CD14-positive monocyte (primary cell): ENCODE results near the gene MRNIP. TPM values are rescaled to one million over a fixed set of nuclear protein-coding genes. Genes with fewer than 3 reads are reported as not detected.

Source experiments
- DNase-seq, 3 donors: peaks; one replicate each; pipeline ENCODE4 v3.0.0-alpha.2; 2011 to 2022
- H2AFZ ChIP-seq: 2 replicates; pipeline ENCODE4 v1.6.0; 2012; ENCODE audit warnings: mild to moderate bottlenecking, low read depth, low read length, inconsistent platforms; ENCODE audit not compliant: insufficient read depth, poor library complexity, severe bottlenecking
- H3K27ac ChIP-seq, 2 donors: 1 replicate in 1 of 2; 2 replicates in 1 of 2; pipeline ENCODE4 v1.5.1; 2012 to 2013; ENCODE audit warnings: low read length in 2 of 2, control low read depth in 1 of 2, inconsistent platforms in 1 of 2, low read depth in 1 of 2, mild to moderate bottlenecking in 1 of 2
- H3K27me3 ChIP-seq, 2 donors: one replicate each; pipeline versions ENCODE4 v1.6.0 to v1.6.1; 2011 to 2013; ENCODE audit warnings: low read length in 2 of 2; ENCODE audit not compliant: control insufficient read depth in 2 of 2, insufficient read depth in 2 of 2
- H3K36me3 ChIP-seq, 2 donors: replicated peaks in 1 of 2; 1 replicate in 1 of 2; 2 replicates in 1 of 2; pipeline versions ENCODE4 v1.5.1 to v1.6.1; 2012 to 2013; ENCODE audit warnings: low read length in 2 of 2, control low read depth in 1 of 2, inconsistent platforms in 1 of 2, mild to moderate bottlenecking in 1 of 2; ENCODE audit not compliant: insufficient read depth in 2 of 2, control insufficient read depth in 1 of 2
- H3K4me1 ChIP-seq, 2 donors: 1 replicate in 1 of 2; 2 replicates in 1 of 2; pipeline versions ENCODE4 v1.5.1 to v1.6.1; 2012 to 2013; ENCODE audit warnings: low read length in 2 of 2, control low read depth in 1 of 2, inconsistent platforms in 1 of 2, mild to moderate bottlenecking in 1 of 2, moderate library complexity in 1 of 2; ENCODE audit not compliant: insufficient read depth in 2 of 2, control insufficient read depth in 1 of 2
- H3K4me2 ChIP-seq: replicated peaks from 2 replicates; pipeline ENCODE3; 2012; ENCODE audit warnings: low read length, moderate library complexity, mild to moderate bottlenecking; ENCODE audit not compliant: poor library complexity, severe bottlenecking; ENCODE audit errors: extremely low read depth
- H3K4me3 ChIP-seq, 3 experiments: fragments of 200-600 bp in 1 of 3; sonication (generic) in 1 of 3; replicated peaks in 1 of 3; 1 replicate in 2 of 3; 2 replicates in 1 of 3; pipeline ENCODE4 v1.5.1; 2011 to 2013; ENCODE audit warnings: low read length in 3 of 3, mild to moderate bottlenecking in 3 of 3, control low read depth in 2 of 3, low read depth in 2 of 3, inconsistent platforms in 1 of 3, moderate library complexity in 1 of 3
- H3K79me2 ChIP-seq: 2 replicates; pipeline ENCODE4 v1.6.0; 2012; ENCODE audit warnings: mild to moderate bottlenecking, control low read depth, inconsistent platforms, low read length, moderate library complexity; ENCODE audit not compliant: insufficient read depth
- H3K9ac ChIP-seq: 2 replicates; pipeline ENCODE4 v1.6.0; 2017; ENCODE audit warnings: low read length, mild to moderate bottlenecking; ENCODE audit not compliant: insufficient read depth, poor library complexity, severe bottlenecking
- H3K9me3 ChIP-seq, 2 donors: replicated peaks in 1 of 2; 1 replicate in 1 of 2; 2 replicates in 1 of 2; pipeline versions ENCODE4 v1.5.1 to v1.6.1; 2012 to 2013; ENCODE audit warnings: low read length in 2 of 2, control low read depth in 1 of 2; ENCODE audit not compliant: control insufficient read depth in 1 of 2, insufficient read depth in 1 of 2
- H4K20me1 ChIP-seq: 2 replicates; pipeline ENCODE4 v1.6.0; 2012; ENCODE audit warnings: mild to moderate bottlenecking, low read length, control low read depth, moderate library complexity; ENCODE audit not compliant: insufficient read depth
- H3K27ac Mint-ChIP-seq, 7 donors: one replicate each; pipeline ENCODE4 v1.8.0; 2020; ENCODE audit warnings: mild to moderate bottlenecking in 7 of 7, mixed read lengths in 7 of 7, moderate library complexity in 6 of 7, inconsistent platforms in 2 of 7
- H3K27me3 Mint-ChIP-seq, 3 donors: one replicate each; pipeline ENCODE4 v1.8.0; 2021 to 2022; ENCODE audit warnings: low read depth in 3 of 3, mild to moderate bottlenecking in 3 of 3, mixed read lengths in 3 of 3, moderate library complexity in 3 of 3, inconsistent platforms in 1 of 3
- H3K36me3 Mint-ChIP-seq, 2 donors: one replicate each; pipeline ENCODE4 v1.8.0; 2020; ENCODE audit warnings: mixed read lengths in 2 of 2, inconsistent platforms in 1 of 2, mild to moderate bottlenecking in 1 of 2
- H3K4me1 Mint-ChIP-seq: one replicate; pipeline ENCODE4 v1.8.0; 2020; ENCODE audit warnings: mild to moderate bottlenecking, mixed read lengths
- H3K4me3 Mint-ChIP-seq, 2 donors: one replicate each; pipeline ENCODE4 v1.8.0; 2020; ENCODE audit warnings: mild to moderate bottlenecking in 2 of 2, mixed read lengths in 2 of 2, moderate library complexity in 1 of 2
- H3K9me3 Mint-ChIP-seq, 7 donors: one replicate each; pipeline ENCODE4 v1.8.0; 2020 to 2022; ENCODE audit warnings: mixed read lengths in 7 of 7, mild to moderate bottlenecking in 6 of 7, moderate library complexity in 6 of 7, inconsistent platforms in 2 of 7
- WGBS: methylation state at CpG from one replicate; pipeline ENCODE4 v1.1.5; 2013; ENCODE audit warnings: missing lambda C conversion rate; ENCODE audit not compliant: insufficient coverage; 5-methylcytosine and 5-hydroxymethylcytosine counted together
- intact Hi-C, 2 donors: fragments of 100-400 bp; cut with micrococcal nuclease; formaldehyde crosslinking; loops; one replicate each; pipeline versions ENCODE4 v1.15.0 to v1.15.1; 2023
- polyA plus RNA-seq, 3 donors: library from polyadenylated mRNA; depleted of rRNA in 1 of 3; unstranded in 2 of 3; stranded (reverse) in 1 of 3; fragments of 300-500 nt in 2 of 3; fragments of >200 nt in 1 of 3; fragmentation: Illumina TruSeq in 2 of 3; gene quantifications; 1 replicate in 2 of 3; 2 replicates in 1 of 3; pipeline ENCODE4 v1.2.3, GENCODE V29; 2012 to 2021
- small RNA-seq: library from RNA; depleted of rRNA; stranded (forward); fragments of <200 nt; gene quantifications from one replicate; pipeline ENCODE3, GENCODE V24; 2012; ENCODE audit warnings: low read depth; ENCODE audit not compliant: insufficient read length
- TF ChIP-seq, protein P1 (sequence below): fragments of 200-600 bp; IDR thresholded peaks from one replicate; pipeline ENCODE4 v1.8.0; 2022; ENCODE audit warnings: antibody characterized with exemption, mild to moderate bottlenecking

MRNIP gene
- polyA plus RNA-seq, 3 donors = 1.2 to 23.0 (median 1.4) TPM

DNA sequence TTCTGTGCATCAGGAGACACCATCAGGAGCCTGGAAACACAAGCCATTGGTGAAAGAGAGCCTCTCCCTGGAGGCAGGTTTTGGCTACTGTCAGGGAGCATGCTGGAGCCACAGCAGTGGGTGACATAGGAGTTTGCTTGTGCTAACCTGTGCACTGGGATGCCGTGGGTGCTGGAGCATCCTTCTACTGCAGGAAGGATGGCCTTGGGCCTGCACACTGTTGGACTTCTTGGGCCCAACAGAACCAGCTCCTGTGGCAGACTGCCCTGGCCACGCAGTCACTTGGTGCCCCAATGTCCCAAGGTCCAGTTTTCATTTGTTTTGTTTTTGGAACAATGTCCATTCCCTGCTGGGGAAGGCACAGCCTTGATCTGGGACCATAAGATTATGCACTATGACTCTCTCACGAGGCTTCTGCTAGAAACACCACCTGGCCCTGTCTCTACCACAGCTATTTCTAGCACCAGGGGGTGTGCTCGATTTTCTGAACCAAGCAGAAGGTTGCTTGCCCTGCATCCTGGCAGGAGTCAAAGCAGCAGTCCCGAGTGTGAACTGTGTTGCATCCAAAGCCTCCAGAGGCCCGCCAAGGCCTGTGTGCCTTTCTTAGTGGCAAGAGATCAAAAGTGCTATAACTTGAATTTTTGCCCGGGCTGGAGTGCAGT is 70.3 kb downstream of the MRNIP start:
- no peak overlapping the region for H2AFZ ChIP-seq
- peaks cover 10% of the 10 kb centered on the region for H4K20me1 ChIP-seq
- H3K4me3 ChIP-seq = no peak overlapping the region
- H3K27me3 ChIP-seq = no peaks in the 10 kb centered on the region
- no peaks in the 10 kb centered on the region for H3K79me2 ChIP-seq
- H3K9ac ChIP-seq = no peak overlapping the region
- H3K4me1 ChIP-seq = peaks cover 29 to 34% of the 10 kb centered on the region in 2 donors
- WGBS = 100% methylated on average over 5 of the region's 7 CpGs
- H3K27ac ChIP-seq = no peak overlapping the region
- H3K9me3 ChIP-seq = no peaks in the 10 kb centered on the region
- TF ChIP-seq, protein P1, sequence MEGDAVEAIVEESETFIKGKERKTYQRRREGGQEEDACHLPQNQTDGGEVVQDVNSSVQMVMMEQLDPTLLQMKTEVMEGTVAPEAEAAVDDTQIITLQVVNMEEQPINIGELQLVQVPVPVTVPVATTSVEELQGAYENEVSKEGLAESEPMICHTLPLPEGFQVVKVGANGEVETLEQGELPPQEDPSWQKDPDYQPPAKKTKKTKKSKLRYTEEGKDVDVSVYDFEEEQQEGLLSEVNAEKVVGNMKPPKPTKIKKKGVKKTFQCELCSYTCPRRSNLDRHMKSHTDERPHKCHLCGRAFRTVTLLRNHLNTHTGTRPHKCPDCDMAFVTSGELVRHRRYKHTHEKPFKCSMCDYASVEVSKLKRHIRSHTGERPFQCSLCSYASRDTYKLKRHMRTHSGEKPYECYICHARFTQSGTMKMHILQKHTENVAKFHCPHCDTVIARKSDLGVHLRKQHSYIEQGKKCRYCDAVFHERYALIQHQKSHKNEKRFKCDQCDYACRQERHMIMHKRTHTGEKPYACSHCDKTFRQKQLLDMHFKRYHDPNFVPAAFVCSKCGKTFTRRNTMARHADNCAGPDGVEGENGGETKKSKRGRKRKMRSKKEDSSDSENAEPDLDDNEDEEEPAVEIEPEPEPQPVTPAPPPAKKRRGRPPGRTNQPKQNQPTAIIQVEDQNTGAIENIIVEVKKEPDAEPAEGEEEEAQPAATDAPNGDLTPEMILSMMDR = no peak
- peaks cover 0 to 2% of the 10 kb centered on the region in 2 donors for H3K36me3 Mint-ChIP-seq
- no peak overlapping the region for H3K4me3 Mint-ChIP-seq
- peaks cover 0 to 3% (median 2%) of the 10 kb centered on the region in 7 donors for H3K9me3 Mint-ChIP-seq
- H3K27me3 Mint-ChIP-seq = peaks cover 0 to 3% (median 3%) of the 10 kb centered on the region in 3 donors
- H3K4me1 Mint-ChIP-seq = peaks cover 31% of the 10 kb centered on the region
- no peak for DNase-seq
- H3K27ac Mint-ChIP-seq = no peak overlapping the region
- no peak overlapping the region for H3K4me2 ChIP-seq
- no peaks in the 10 kb centered on the region for H3K36me3 ChIP-seq
- intact Hi-C loops = no loop called here

Small RNAs within 50 kb of the gene (small RNA-seq; reads per million reads assigned to genes)
- gene MIR1229 (not detected), gene RF00019 (not detected)

Other genes with a start within 250 kb of the MRNIP start
- gene HNRNPH1, start 235.1 kb downstream of the MRNIP start, polyA plus RNA-seq = 100 to 1,000 TPM in 1 of 3 donors, 10 to 100 TPM in 2; 47.4 to 522 (median 51.9) TPM
- not detected for gene CBY3, start 177.8 kb downstream of the MRNIP start, polyA plus RNA-seq
- 100 to 1,000 TPM in 2 of 3 donors, 10 to 100 TPM in 1; 78.1 to 368 (median 259) TPM for gene CANX, start 159.8 kb downstream of the MRNIP start, polyA plus RNA-seq
- 10 to 100 TPM in 1 of 3 donors, 1 to 10 TPM in 2; 2.2 to 11.0 (median 2.7) TPM for gene MAML1, start 126.0 kb downstream of the MRNIP start, polyA plus RNA-seq
- 1 to 10 TPM in 1 of 3 donors, under 1 TPM in 2; 0.65 to 2.1 (median 0.69) TPM for gene LTC4S, start 64.8 kb downstream of the MRNIP start, polyA plus RNA-seq
- 100 to 1,000 TPM in 1 of 3 donors, 10 to 100 TPM in 2; 12.4 to 151 (median 14.3) TPM for gene MGAT4B, start 52.0 kb downstream of the MRNIP start, polyA plus RNA-seq
- 100 to 1,000 TPM; 182 to 312 (median 275) TPM for gene SQSTM1, start 37.9 kb downstream of the MRNIP start, polyA plus RNA-seq
- gene TBC1D9B, start 49.1 kb upstream of the MRNIP start, polyA plus RNA-seq = 100 to 1,000 TPM in 1 of 3 donors, 10 to 100 TPM in 2; 13.4 to 116 (median 26.3) TPM
- gene RNF130, start 212.9 kb upstream of the MRNIP start, polyA plus RNA-seq = 100 to 1,000 TPM; 294 to 439 (median 376) TPM